HCT116 (cell line): ENCODE results near the gene SLFNL1. TPM values are rescaled to one million over a fixed set of nuclear protein-coding genes. Genes with fewer than 3 reads are reported as not detected.

Source experiments
- ATAC-seq: fragments of 200-7000 bp; cut with Tn5 transposase; 2 replicates; pipeline ENCODE4 v1.9.1; 2020; ENCODE audit warnings: mild to moderate bottlenecking, moderate library complexity
- BruUV-seq: library from RNA; stranded (reverse); fragments of 400-500 nt; replicated peaks from 2 replicates; lab custom pipeline; 2021; lab: Mats Ljungman, UMichigan
- CTCF ChIA-PET: fragments of 300-600 bp; sonication (Branson Sonifier 250); formaldehyde crosslinking; loops from one replicate; lab custom pipeline; 2021; ENCODE audit warnings: antibody characterized with exemption; lab: Charles Lee
- POLR2A ChIA-PET: fragments of 300-600, 350-600 bp; sonication (Branson Sonifier 250); formaldehyde crosslinking; loops from one replicate; lab custom pipeline; 2021; ENCODE audit warnings: antibody characterized with exemption; lab: Charles Lee
- RAD21 ChIA-PET, 2 experiments: fragments of 300-600 bp; sonication (Branson Sonifier 250); formaldehyde crosslinking; loops; one replicate each; lab custom pipeline; 2023; ENCODE audit warnings: low total read pairs in 2 of 2; ENCODE audit not compliant: uncharacterized antibody in 2 of 2, unreplicated experiment in 2 of 2, low non-redundant PET in 1 of 2; lab: Charles Lee
- DNase-seq: peaks from one replicate; pipeline ENCODE4 v3.0.0-alpha.2; 2010; ENCODE audit warnings: low read depth, low spot score
- H2AFZ ChIP-seq: fragments of 200-600 bp; shearing (Covaris generic), sonication (generic); 2 replicates; pipeline ENCODE4 v1.6.1; 2017; ENCODE audit warnings: low read depth, mixed run types, mixed read lengths, antibody characterized with exemption, low read length; ENCODE audit not compliant: poor library complexity, severe bottlenecking
- H3K27ac ChIP-seq: 2 replicates; pipeline ENCODE4 v1.5.1; 2012; ENCODE audit warnings: low read depth, low read length
- H3K27me3 ChIP-seq: fragments of 200-600 bp; sonication (generic); 2 replicates; pipeline ENCODE4 v1.6.1; 2016; ENCODE audit warnings: mixed run types, low read length, mixed read lengths; ENCODE audit not compliant: insufficient read depth
- H3K36me3 ChIP-seq, 2 experiments: fragments of 200-500 bp in 1 of 2; fragments of 200-600 bp in 1 of 2; sonication (Bioruptor generic) in 1 of 2; sonication (generic) in 1 of 2; 2 replicates each; pipeline versions ENCODE4 v1.5.1 to v1.6.1; 2014 to 2016; ENCODE audit warnings: low read length in 2 of 2, inconsistent platforms in 1 of 2, mixed read lengths in 1 of 2, mixed run types in 1 of 2; ENCODE audit not compliant: insufficient read depth in 2 of 2, control insufficient read depth in 1 of 2
- H3K4me1 ChIP-seq, 2 experiments: fragments of 200-600 bp in 1 of 2; sonication (generic) in 1 of 2; 2 replicates each; pipeline versions ENCODE4 v1.5.1 to v1.6.1; 2012 to 2017; ENCODE audit warnings: low read length in 2 of 2, inconsistent platforms in 1 of 2, mild to moderate bottlenecking in 1 of 2, mixed read lengths in 1 of 2, mixed run types in 1 of 2, moderate library complexity in 1 of 2; ENCODE audit not compliant: insufficient read depth in 2 of 2, control insufficient read depth in 1 of 2
- H3K4me2 ChIP-seq: fragments of 200-600 bp; sonication (generic); 2 replicates; pipeline ENCODE4 v1.6.1; 2017; ENCODE audit warnings: mixed run types, low read length, mixed read lengths
- H3K4me3 ChIP-seq, 2 experiments: fragments of 200-600 bp in 1 of 2; sonication (generic) in 1 of 2; replicated peaks in 1 of 2; 2 replicates each; pipeline ENCODE4 v1.5.1; 2011 to 2016; ENCODE audit warnings: low read length in 2 of 2, control low read depth in 1 of 2, low read depth in 1 of 2, mild to moderate bottlenecking in 1 of 2, mixed read lengths in 1 of 2, mixed run types in 1 of 2
- H3K79me2 ChIP-seq: fragments of 200-600 bp; sonication (generic); 2 replicates; pipeline ENCODE4 v1.6.1; 2017; ENCODE audit warnings: mild to moderate bottlenecking, mixed run types, low read length, moderate library complexity, mixed read lengths; ENCODE audit not compliant: insufficient read depth
- H3K9ac ChIP-seq: fragments of 200-600 bp; sonication (generic); 2 replicates; pipeline ENCODE4 v1.6.1; 2016; ENCODE audit warnings: low read length, mixed read lengths
- H3K9me2 ChIP-seq: fragments of 200-600 bp; sonication (generic), shearing (Covaris generic); 2 replicates; pipeline ENCODE4 v1.6.1; 2017; ENCODE audit warnings: mixed run types, mild to moderate bottlenecking, moderate library complexity; ENCODE audit not compliant: insufficient read depth
- H3K9me3 ChIP-seq, 2 experiments: fragments of 200-500 bp in 1 of 2; fragments of 200-600 bp in 1 of 2; sonication (Bioruptor generic) in 1 of 2; sonication (generic) in 1 of 2; 2 replicates each; pipeline ENCODE4 v1.6.1; 2014 to 2017; ENCODE audit warnings: low read length in 2 of 2, mixed read lengths in 2 of 2, inconsistent platforms in 1 of 2, low read depth in 1 of 2, mild to moderate bottlenecking in 1 of 2, mixed run types in 1 of 2, moderate library complexity in 1 of 2; ENCODE audit not compliant: control insufficient read depth in 1 of 2, insufficient read depth in 1 of 2
- H4K20me1 ChIP-seq: fragments of 200-600 bp; sonication (generic), shearing (Covaris generic); 2 replicates; pipeline ENCODE4 v1.6.1; 2017; ENCODE audit warnings: mixed run types, mild to moderate bottlenecking, moderate library complexity; ENCODE audit not compliant: insufficient read depth
- ATF3 ChIP-seq: IDR thresholded peaks from 2 replicates; pipeline ENCODE4 v1.6.1; 2012
- CBX3 ChIP-seq: IDR thresholded peaks from 2 replicates; pipeline ENCODE4 v1.6.1; 2012; ENCODE audit warnings: low read depth
- CEBPB ChIP-seq: IDR thresholded peaks from 2 replicates; pipeline ENCODE4 v1.6.1; 2012; ENCODE audit warnings: low read depth
- EGR1 ChIP-seq: IDR thresholded peaks from 2 replicates; pipeline ENCODE4 v1.6.1; 2012; ENCODE audit warnings: low read depth
- ELF1 ChIP-seq: IDR thresholded peaks from 2 replicates; pipeline ENCODE4 v1.6.1; 2012; ENCODE audit warnings: low read depth, borderline replicate concordance
- EZH2 ChIP-seq: fragments of 200-600 bp; sonication (generic); IDR thresholded peaks from 2 replicates; pipeline ENCODE4 v1.6.1; 2017; ENCODE audit warnings: antibody characterized with exemption, mixed run types
- EZH2phosphoT487 ChIP-seq: fragments of 200-600 bp; IDR thresholded peaks from 2 replicates; pipeline ENCODE4 v1.6.1; 2018; ENCODE audit warnings: antibody characterized with exemption, borderline replicate concordance
- FOSL1 ChIP-seq: IDR thresholded peaks from 2 replicates; pipeline ENCODE4 v1.6.1; 2012; ENCODE audit warnings: low read depth
- JUND ChIP-seq: IDR thresholded peaks from 2 replicates; pipeline ENCODE4 v1.6.1; 2012
- MAX ChIP-seq: IDR thresholded peaks from 2 replicates; pipeline ENCODE4 v1.6.1; 2012
- POLR2A ChIP-seq: IDR thresholded peaks from 2 replicates; pipeline ENCODE4 v1.7.0; 2011; ENCODE audit warnings: borderline replicate concordance; ENCODE audit not compliant: insufficient read depth, insufficient read length; ENCODE audit errors: extremely low read depth
- RAD21 ChIP-seq: IDR thresholded peaks from 2 replicates; pipeline ENCODE4 v1.6.1; 2012; ENCODE audit warnings: low read depth, mild to moderate bottlenecking
- SRF ChIP-seq: IDR thresholded peaks from 2 replicates; pipeline ENCODE4 v1.6.1; 2012; ENCODE audit warnings: low read depth
- ZFX ChIP-seq: fragments of 450-650 bp; IDR thresholded peaks from 2 replicates; pipeline ENCODE4 v1.6.1; 2017
- intact Hi-C: fragments of 100-400 bp; cut with micrococcal nuclease; formaldehyde crosslinking; loops from 2 replicates; pipeline ENCODE4 v1.10.0; 2022
- total RNA-seq: library from RNA; stranded (reverse); gene quantifications from one replicate; pipeline ENCODE4 v1.2.1, GENCODE V29; 2021; ENCODE audit not compliant: unreplicated experiment
- TF ChIP-seq, protein P1 (sequence below), 3 experiments: fragments of 200-600 bp in 1 of 3; sonication (generic) in 1 of 3; IDR thresholded peaks in 2 of 3; conservative IDR thresholded peaks in 1 of 3; 2 replicates each; pipeline ENCODE4 v1.5.1; 2012 to 2017; ENCODE audit warnings: low read depth in 2 of 3, low read length in 2 of 3, antibody characterized with exemption in 1 of 3, borderline replicate concordance in 1 of 3, control low read depth in 1 of 3, mild to moderate bottlenecking in 1 of 3, mixed read lengths in 1 of 3, mixed run types in 1 of 3, moderate library complexity in 1 of 3; ENCODE audit not compliant: insufficient read depth in 1 of 3
- TF ChIP-seq, protein P2 (sequence below): IDR thresholded peaks from 2 replicates; pipeline ENCODE4 v1.6.1; 2011; ENCODE audit warnings: mild to moderate bottlenecking, low read length, moderate library complexity; ENCODE audit not compliant: insufficient replicate concordance; ENCODE audit errors: extremely low read depth

Gene SLFNL1
- total RNA-seq, 1 experiment from 2014 or later, result 0.20 TPM

GRCh38 chr1:41037116-41037903 lies 15.8 kb upstream of the SLFNL1 start:
- H3K4me3 ChIP-seq, result no peak overlapping the region

DNA sequence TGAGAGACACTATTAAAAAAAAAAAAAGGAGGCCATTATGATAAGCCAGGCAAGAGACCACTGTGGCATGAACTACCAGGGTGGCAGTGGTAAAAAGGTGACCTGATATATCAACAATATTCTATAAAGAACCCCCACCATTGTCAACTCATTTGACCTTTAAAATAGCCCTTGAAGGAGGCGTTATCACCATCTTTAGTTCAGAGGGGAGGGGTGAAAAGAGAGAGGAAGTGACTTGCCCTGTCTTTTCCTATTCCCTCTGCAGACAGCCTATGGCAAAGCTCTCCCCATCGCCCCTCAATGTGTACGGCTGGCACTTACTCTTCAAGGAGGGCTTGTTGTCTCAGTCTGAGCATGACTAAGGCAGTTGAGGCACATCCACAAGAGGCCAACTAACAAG lies 11.7 kb upstream of the SLFNL1 start:
- H3K9ac ChIP-seq, result no peak overlapping the region
- H3K9me3 ChIP-seq, result no peaks in the 10 kb centered on the region
- ChIA-PET RAD21 (no interaction called here), POLR2A (no interaction called here), CTCF (no interaction called here)
- intact Hi-C loops, result no loop called here
- H3K36me3 ChIP-seq, result peaks cover 17 to 27% of the 10 kb centered on the region in 2 experiments
- no peak for ATAC-seq
- H3K27ac ChIP-seq, result no peak overlapping the region
- no peaks in the 10 kb centered on the region for H3K27me3 ChIP-seq
- H3K79me2 ChIP-seq, result no peaks in the 10 kb centered on the region
- BruUV-seq, result no TSS peak
- no peaks in the 10 kb centered on the region for H4K20me1 ChIP-seq
- no peak for DNase-seq
- H3K4me3 ChIP-seq, result no peak overlapping the region
- no peak overlapping the region for H3K4me2 ChIP-seq
- no peak overlapping the region for H2AFZ ChIP-seq
- H3K4me1 ChIP-seq, result no peaks in the 10 kb centered on the region
- no peaks in the 10 kb centered on the region for H3K9me2 ChIP-seq
- TF ChIP-seq EZH2, result no peak
- TF ChIP-seq, protein P1, sequence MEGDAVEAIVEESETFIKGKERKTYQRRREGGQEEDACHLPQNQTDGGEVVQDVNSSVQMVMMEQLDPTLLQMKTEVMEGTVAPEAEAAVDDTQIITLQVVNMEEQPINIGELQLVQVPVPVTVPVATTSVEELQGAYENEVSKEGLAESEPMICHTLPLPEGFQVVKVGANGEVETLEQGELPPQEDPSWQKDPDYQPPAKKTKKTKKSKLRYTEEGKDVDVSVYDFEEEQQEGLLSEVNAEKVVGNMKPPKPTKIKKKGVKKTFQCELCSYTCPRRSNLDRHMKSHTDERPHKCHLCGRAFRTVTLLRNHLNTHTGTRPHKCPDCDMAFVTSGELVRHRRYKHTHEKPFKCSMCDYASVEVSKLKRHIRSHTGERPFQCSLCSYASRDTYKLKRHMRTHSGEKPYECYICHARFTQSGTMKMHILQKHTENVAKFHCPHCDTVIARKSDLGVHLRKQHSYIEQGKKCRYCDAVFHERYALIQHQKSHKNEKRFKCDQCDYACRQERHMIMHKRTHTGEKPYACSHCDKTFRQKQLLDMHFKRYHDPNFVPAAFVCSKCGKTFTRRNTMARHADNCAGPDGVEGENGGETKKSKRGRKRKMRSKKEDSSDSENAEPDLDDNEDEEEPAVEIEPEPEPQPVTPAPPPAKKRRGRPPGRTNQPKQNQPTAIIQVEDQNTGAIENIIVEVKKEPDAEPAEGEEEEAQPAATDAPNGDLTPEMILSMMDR (IDR thresholded peaks at IDR 0.05 in 2 of 3, conservative IDR thresholded peaks at IDR 0.05 in 1 of 3; ENCODE audit: borderline replicate concordance in 1 of 3, insufficient read depth in 1 of 3, low read depth in 2 of 3, low read length in 2 of 3), result no peak
- TF ChIP-seq ATF3, result no peak
- TF ChIP-seq JUND, result no peak
- TF ChIP-seq RAD21, result no peak
- TF ChIP-seq ZFX, result no peak
- TF ChIP-seq CBX3, result no peak
- no peak for TF ChIP-seq EGR1
- TF ChIP-seq, protein P2, sequence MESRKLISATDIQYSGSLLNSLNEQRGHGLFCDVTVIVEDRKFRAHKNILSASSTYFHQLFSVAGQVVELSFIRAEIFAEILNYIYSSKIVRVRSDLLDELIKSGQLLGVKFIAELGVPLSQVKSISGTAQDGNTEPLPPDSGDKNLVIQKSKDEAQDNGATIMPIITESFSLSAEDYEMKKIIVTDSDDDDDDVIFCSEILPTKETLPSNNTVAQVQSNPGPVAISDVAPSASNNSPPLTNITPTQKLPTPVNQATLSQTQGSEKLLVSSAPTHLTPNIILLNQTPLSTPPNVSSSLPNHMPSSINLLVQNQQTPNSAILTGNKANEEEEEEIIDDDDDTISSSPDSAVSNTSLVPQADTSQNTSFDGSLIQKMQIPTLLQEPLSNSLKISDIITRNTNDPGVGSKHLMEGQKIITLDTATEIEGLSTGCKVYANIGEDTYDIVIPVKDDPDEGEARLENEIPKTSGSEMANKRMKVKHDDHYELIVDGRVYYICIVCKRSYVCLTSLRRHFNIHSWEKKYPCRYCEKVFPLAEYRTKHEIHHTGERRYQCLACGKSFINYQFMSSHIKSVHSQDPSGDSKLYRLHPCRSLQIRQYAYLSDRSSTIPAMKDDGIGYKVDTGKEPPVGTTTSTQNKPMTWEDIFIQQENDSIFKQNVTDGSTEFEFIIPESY, result no peak
- no peak for TF ChIP-seq EZH2phosphoT487

More at GRCh38 chr1:41037116-41037903, 15.8 kb upstream of the SLFNL1 start:
- ChIA-PET CTCF (interaction anchor here (1.5 kb wide), 1 partner anchor 86 kb away, joined by 4 read pairs; no protein-coding TSS in a partner anchor), POLR2A (no interaction called here), RAD21 (no interaction called here)
- H3K9me2 ChIP-seq, result no peaks in the 10 kb centered on the region
- no peak overlapping the region for H3K27ac ChIP-seq
- H4K20me1 ChIP-seq, result no peaks in the 10 kb centered on the region
- no peak for TF ChIP-seq POLR2A
- TF ChIP-seq FOSL1, result no peak
- TF ChIP-seq ATF3, result no peak
- no peak for TF ChIP-seq ELF1
- no peak for TF ChIP-seq CEBPB
- no peak for TF ChIP-seq SRF
- TF ChIP-seq EGR1, result no peak
- no peak for TF ChIP-seq MAX
- no peaks in the 10 kb centered on the region for H3K79me2 ChIP-seq
- H3K9ac ChIP-seq, result no peak overlapping the region
- no peaks in the 10 kb centered on the region for H3K4me1 ChIP-seq
- no peaks in the 10 kb centered on the region for H3K9me3 ChIP-seq
- no peak overlapping the region for H2AFZ ChIP-seq
- intact Hi-C loops, result no loop called here
- DNase-seq, result no peak
- BruUV-seq, result no TSS peak
- no peaks in the 10 kb centered on the region for H3K27me3 ChIP-seq
- no peak overlapping the region for H3K4me2 ChIP-seq
- peaks cover 9 to 13% of the 10 kb centered on the region in 2 experiments for H3K36me3 ChIP-seq
- no peak for ATAC-seq
